ENCODE data around the gene USP9Y.
"Not testable (repeated sequence)": the region's sequence is repeated elsewhere in the genome, so short reads cannot be mapped to it uniquely, and the experiment has no call there.

USP9Y gene, protein sequence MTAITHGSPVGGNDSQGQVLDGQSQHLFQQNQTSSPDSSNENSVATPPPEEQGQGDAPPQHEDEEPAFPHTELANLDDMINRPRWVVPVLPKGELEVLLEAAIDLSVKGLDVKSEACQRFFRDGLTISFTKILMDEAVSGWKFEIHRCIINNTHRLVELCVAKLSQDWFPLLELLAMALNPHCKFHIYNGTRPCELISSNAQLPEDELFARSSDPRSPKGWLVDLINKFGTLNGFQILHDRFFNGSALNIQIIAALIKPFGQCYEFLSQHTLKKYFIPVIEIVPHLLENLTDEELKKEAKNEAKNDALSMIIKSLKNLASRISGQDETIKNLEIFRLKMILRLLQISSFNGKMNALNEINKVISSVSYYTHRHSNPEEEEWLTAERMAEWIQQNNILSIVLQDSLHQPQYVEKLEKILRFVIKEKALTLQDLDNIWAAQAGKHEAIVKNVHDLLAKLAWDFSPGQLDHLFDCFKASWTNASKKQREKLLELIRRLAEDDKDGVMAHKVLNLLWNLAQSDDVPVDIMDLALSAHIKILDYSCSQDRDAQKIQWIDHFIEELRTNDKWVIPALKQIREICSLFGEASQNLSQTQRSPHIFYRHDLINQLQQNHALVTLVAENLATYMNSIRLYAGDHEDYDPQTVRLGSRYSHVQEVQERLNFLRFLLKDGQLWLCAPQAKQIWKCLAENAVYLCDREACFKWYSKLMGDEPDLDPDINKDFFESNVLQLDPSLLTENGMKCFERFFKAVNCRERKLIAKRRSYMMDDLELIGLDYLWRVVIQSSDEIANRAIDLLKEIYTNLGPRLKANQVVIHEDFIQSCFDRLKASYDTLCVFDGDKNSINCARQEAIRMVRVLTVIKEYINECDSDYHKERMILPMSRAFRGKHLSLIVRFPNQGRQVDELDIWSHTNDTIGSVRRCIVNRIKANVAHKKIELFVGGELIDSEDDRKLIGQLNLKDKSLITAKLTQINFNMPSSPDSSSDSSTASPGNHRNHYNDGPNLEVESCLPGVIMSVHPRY (N-terminal part only)

DNA sequence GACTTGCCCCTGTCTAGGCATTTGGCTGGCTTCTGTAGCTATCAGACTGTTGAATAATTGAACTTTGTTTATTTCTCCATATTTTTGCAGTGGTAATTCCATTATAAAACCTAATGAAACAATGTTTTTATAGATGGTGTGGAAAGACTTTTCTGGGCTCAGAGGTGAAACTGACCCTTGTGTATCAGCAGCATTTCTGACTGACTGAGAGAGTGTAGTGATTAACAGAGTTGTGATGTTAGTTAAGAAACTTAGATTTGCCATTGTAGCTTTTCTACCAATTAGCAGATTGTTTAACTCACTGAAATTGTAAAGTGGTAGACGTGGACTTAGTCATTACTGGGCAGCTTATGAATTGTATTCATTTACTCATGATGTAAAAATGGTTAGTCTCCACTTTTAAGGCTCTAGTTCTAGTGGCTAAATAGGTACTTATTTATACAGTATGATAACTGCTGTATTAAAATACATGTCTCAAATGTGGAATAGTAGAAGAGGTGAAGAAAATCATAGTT is at the start of gene USP9Y:
Gene USP9Y, plus strand, starts transcription at position 51 of the 515 bp plus-strand sequence. CDS start 8,217 bp downstream, outside the sequence.
- no peak for DNase-seq

DNA sequence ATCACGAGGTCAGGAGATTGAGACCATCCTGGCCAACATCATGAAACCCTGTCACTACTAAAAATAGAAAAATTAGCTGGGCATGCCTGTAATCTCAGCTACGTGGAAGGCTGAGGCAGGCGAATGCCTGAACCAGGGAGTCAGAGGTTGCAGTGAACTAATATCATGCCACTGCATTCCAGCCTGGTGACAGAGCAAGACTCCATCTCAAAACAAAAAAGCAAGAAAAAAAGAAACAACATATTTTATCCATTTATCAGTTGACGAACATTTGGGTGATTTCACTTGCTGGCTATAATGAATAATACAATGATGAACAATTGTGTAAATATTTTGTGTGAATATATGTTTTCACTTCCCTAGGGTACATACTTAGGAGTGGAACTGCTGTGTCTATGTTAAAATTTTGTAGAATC is 49.4 kb upstream of the USP9Y start:
- DNase-seq, result no peak

DNA sequence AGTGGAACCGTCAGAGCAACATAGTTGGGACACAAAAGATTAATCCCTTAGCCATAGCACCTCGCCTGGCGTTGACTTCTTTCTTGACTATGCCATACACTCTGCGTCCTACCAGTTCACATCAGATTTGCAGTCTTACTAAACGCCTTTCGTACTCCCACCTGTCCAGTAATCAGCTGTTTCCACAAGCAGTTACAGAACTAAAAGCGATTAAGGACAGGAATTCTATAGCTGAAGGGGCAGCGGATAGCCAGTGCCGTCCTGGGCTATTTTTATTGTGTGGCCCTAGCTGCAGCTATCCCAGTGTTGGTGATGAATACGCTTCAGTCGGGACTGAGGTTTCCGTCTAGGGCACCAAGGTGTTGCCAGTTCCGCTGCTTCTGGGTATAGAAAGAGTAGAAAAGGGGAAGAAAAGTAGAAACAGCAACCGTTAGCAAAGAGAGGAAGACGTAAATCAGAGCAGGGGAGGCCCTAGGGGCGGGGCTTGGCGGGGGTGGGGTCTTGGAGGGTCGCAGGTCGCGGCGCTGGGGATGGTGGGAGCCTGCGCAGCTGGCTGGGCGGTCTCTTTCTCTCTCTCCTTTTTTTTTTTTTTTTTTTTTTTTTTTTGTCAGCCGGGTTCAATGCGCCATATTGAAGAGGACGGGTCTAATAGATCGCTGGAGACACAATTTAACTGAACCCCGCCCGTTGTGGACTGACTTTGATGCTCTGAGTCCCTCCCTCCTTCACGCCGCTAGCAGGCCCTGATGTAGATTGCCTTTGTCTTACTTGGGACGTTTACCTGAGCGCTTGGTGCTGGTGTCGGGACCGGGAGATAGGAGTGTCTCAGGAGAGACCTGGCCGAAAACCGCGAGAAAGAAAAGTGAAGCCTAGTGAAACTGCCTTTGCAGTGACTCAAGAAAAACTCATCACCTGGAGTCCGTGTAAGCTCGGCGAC is 39.0 kb upstream of the USP9Y start:
- DNase-seq, result no peak

DNA sequence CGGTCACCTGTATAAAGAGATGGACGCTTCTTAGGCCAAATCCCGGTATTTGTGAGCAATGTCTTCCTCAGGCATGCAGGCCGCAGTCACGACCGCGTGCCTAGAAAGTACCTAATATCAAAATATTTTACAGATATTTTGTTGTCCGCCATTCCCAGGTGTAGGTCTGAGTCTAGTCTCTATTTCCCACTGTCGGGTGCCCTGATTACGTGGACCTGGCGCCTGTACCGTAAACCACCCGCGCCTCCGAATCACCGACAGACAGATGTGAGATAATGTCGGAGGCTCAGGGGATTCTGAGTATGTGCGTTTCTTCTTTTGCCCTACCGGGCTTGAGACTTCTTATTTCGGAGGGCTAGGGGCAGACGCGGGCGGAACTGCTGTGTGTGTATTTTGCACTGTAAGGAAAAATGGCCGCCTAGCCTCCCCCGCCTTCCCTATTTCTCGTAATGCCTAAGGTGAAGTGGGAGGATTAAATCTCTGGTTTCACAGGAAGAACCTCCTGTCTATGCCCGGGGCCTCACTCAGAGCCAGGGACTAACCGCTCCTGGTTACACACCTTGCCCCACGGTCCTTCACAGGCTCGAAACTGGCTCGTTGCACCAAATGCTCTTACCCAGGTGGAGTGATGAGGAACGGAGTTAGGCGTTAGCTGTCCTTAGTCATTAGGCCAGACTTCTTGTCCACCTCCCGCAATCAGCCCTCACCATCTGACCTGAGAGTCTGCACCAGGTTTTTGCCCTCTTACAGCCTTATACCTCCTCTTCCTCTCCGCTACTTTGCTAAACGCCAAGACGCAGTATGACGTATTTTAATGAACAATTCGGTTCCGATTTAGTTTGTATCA is 38.1 kb upstream of the USP9Y start:
- DNase-seq, result no peak

DNA sequence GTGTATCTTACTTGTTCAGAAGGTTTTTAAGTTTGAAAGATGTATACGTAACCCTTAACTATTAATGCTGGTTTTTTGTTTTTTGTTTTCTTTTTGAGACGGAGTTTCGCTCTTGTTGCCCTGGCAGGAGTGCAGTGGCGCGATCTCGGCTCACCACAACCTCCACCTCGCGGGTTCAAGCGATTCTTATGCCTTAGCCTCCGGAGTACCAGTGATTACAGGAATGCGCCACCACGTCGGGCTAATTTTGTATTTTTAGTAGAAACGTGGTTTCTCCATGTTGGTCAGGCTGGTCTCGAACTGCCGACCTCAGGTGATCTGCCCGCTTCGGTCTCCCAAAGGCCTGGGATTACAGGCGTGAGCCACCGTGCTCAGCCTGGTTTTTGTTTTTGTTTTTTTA is 37.2 kb upstream of the USP9Y start:
- not testable (repeated sequence) for DNase-seq

DNA sequence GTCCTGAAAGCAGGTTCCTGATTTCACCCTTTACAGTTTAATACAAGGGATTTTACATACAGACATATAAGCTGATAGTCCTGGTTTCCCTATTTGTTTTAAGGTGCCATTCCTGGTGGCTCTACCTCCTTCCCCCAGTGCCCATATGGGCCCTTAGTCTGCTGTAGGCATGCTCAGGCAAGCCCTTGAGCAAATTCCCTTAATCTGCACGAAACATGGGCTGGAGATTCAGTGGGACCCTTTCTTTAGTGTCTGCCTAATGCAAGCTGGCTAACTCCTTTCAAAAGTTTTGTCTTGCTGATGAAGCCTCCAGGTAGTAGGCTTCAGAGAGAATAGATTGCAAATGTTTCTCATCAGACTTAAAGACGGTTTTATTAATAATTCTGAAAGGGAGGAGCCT is 22.9 kb upstream of the USP9Y start:
- no peak for DNase-seq

DNA sequence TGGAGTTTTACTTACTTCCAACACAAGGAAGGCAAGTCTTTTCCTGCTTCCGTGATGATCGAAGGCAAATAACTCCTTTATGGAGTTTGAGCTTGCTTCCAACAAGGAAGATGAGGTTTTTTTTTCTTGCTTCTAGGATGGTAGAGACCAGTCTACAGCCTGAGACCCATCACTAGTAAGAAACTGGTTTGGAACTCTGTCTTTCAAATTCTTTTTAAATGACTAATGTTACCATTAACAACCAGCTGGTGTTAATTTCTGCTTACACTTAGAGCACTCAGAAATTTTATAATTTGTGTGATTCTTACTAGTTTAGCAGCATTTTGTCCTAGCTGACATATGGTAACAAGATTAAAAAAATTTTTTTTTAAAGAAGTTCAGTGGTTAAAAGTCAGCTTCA is 19.5 kb upstream of the USP9Y start:
- DNase-seq, result no peak

DNA sequence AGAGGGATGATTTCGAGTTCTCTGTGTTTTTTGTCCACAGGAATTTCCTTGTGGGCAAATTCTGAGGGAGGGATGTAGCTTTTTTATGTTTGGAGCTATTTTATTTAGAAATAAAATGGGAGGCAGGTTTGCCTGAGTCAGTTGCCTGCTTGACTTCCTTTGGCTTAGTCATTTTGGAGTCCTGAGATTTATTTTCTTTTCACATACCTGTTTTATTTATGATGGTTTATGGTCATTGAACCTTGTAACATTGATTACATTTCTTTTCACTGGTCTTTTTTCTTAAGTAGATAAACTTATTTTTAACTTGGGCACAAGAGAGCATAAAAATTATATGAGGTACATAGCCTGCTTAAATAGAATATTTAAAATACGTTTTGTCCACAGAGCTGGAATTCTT is 12.7 kb upstream of the USP9Y start:
- DNase-seq, result no peak

DNA sequence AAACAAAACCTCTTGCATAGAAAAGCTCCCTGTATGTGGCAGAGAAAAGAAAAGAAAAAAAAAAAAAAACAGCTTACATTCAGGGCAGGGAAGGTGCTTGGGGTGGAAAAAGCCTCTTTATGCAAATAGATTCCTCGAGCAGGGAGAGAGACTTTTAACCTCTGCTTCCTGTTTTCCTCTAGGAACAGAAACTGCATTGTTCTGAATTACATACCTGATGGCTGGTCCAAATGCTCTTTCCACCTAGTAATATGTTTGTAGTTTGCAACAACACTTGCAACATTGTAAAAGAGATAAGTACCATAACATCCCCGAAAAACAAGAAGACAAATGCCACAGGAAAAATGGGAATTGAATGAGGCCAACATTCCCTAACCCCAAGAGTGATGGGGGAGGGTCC is 944 bp upstream of the USP9Y start:
- no peak for DNase-seq

DNA sequence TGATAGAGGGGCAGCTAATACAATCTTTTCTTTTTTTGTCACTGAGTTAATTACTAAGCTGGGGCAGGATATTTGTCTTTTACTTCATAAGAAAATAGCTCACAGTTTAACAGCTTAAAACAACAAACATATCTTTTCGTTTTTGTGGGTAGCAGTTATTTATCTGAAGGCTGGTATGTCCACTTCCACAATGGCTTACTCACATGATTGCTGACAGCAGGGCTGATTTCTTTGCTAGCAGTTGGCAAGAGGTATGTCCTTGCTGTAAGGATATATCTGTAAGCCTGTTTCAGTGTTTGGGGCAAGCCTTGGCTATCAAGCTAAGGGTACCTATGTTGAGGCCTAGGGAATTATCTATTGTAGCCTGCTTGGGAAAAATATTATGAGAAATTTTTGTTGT is 1.1 kb downstream of the USP9Y start:
- no peak for DNase-seq

DNA sequence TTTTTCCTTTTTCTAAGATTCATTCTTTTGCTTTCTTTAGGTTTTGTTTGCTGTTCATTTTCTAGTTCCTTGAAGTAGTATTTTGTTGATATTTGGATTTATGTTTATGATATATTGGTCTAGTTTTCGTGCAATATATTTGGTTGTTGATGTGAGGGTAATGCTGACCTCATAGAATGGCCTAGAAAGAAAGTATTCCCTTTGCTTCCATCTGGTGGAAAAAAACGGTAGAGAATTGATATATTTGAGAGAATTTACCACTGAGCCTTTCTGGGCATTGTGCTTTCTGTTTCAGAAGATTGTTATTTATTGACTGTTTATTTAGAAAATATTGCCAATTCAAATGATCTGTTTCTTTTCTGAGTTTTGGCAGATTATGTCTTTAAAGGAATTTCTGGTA is 9.4 kb downstream of the USP9Y start:
- no peak for DNase-seq

DNA sequence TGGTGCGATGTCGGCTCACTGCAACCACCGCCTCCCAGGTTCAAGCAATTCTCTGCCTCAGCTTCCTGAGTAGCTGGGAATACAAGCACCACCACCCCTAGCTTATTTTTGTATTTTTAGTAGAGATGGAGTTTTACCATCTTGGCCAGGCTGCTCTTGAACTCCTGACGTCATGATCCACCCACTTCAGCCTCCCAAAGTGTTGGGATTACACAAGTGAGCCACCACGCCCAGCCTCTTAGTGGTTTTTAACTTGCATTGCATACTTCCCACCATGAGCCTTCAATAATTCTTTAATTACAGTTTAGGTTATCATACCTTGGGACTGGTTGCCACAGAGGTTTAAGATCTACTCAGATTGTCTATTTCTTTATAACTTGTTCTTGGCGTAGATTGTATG is 14.3 kb downstream of the USP9Y start:
- no peak for DNase-seq

DNA sequence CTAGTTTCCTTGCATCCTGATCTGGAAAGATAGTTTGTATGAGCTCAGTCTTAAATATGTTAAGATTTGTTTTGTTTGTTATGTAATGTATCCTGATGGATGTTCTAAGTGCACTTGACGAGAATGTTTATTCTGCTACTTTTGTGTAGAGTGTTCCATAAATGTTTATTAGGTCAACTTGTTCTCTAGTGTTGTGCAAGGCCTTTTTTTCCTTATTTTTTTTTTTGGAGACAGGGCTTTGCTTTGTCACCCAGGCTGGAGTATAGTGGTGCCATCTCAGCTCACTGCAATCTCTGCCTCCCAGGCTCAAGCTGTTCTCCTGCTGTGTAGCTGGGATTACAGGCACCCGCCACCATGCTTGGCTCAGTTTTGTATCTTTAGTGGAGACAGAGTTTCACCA is 28.7 kb downstream of the USP9Y start:
- DNase-seq, result no peak

DNA sequence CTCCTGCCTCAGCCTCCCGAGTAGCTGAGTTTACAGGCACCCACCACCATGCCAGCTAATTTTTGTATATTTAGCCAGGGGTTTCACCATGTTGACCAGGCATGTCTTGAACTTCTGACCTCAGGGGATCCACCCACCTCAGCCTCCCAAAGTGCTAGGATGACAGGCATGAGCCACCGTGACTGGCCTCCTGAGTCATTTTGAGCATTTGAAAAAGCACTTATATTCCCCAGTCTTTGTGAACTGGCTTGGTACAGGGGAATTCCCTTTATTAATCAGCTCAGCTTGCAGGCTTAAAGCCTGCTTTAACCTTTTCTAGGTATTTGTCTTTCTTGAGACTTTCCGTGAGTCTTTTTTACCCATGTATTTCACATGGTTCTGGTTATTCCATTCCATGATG is 32.6 kb downstream of the USP9Y start:
- no peak for DNase-seq

DNA sequence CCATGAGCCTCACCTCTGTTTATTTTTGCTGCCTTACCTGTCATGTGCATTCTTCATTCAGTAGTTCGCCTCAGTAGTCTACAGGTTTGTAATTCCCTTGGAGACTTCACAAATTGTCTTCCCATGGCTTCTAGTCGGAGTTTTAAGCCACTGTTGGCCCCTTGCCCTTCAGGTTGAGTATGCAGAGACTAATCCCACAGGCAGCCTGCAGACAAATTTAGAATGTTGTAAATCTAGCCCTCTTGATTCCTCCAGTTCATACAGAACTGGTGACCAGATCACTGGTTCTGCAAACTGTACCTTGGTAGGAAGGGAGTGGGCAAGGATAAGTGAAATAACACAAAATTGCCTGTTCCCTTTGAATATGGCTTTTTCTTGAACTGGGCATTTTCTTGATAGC is 33.0 kb downstream of the USP9Y start:
- DNase-seq, result no peak

DNA sequence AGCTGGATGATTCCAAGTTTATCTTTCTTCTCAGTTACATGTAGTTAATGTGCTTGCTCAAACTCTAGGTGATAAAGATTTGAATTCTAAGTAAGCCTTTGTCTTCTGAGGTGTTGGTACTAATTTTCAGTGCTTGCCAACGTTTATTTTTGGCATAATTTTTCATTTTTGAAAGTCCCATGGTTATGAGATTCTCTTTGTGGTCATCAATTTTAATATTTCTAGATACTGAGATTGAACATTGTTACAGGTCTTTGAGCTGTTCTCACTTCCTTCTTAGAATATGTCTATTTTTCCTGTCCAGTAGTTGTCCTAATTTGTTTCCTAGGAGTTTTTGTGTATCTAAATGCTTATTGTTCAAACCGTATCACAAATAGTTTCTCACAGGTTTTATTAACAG is 40.4 kb downstream of the USP9Y start:
- DNase-seq, result no peak

DNA sequence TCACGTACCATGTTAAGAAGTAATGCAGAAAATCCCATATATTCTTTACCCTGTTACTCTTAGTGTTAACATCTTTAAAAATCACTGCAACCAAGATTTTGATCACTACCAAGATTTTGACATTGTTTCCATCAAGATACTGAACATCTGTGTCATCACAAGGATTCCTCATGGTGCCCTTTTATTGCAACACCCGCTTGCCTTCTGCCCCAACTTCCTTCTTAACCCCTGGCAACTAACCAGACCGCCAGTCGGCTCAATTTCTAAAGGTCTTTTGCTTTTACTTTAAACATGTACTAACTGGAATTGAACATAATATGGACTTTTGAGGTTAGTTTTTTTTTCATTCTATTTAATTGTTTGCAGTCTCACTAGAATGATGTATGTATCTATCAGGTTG is 41.7 kb downstream of the USP9Y start:
- DNase-seq, result no peak

DNA sequence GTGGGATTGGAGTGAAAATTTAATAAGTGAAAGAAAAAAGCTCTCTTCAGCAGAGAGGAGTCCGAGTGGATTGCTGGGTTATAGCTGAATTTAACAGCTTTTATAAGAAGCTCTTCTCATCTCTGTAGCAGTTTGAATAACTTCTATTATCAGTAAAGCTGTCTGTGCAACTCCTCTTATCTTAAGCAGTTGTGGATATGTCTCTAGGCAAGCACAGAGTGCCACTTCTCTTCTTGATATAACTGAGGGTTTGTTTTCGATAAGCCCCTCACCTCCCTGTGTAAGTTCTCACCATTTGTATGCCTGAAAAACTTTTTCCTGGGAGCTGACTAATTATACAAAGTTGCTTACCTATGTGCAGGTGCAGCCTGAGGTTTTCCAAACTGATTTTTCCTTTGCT is 43.1 kb downstream of the USP9Y start:
- no peak for DNase-seq

DNA sequence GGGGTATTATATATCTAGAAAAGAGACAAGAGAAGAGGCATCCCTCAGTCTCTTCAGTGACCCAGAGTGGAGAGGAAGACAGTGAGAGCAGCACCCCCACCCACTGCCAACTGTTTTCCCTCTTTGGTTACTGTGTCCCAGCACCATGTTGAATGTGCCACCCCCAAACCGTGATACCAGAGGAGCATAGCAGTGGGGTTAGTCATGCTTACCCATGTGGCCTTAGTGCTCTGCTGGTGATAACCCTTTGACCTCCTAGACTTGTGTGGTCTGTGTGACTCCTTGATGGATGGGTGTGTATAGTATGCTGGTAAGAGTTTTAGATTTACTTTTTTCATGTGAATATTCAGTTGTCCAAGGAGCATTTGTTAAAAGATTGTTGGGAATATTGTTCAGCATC is 48.3 kb downstream of the USP9Y start:
- no peak for DNase-seq

DNA sequence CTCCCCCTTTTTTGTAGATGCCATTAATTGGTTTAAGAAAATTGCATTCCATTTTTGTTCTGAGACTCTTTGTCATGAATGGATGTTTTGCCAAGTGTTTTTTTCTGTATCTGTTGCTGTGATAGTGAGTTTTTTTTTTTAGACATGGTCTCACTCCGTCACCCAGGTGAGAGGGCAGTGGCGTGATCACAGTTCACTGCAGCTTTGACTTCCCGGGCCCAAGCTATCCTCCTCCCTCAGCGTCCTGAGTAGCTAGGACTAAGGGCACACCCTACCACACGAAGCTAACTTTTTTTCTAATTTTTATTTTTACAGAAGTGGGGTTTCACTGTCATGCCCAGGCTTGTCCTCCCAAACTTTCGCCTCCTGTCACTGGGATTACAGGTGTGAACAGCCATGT is 51.8 kb downstream of the USP9Y start:
- DNase-seq, result no peak

DNA sequence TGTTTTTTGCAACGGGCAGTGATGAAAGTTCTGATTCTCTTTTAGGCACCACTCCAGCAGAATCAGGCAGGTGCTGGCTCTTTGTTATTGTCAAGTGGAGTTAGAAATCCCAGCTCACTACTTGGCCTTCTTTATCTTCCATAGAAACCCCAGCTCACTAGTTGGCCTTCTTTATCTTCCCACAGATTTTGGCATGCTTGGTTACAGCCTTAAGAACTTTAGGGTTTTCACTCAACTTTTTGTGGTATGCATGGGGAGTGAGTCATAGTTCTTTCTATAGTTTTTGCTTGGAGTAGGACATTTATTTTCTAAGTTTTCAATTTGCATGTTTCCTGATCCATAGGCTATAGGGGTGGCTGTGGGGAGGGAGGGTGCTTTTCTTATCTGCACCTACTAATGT is 55.0 kb downstream of the USP9Y start:
- no peak for DNase-seq

DNA sequence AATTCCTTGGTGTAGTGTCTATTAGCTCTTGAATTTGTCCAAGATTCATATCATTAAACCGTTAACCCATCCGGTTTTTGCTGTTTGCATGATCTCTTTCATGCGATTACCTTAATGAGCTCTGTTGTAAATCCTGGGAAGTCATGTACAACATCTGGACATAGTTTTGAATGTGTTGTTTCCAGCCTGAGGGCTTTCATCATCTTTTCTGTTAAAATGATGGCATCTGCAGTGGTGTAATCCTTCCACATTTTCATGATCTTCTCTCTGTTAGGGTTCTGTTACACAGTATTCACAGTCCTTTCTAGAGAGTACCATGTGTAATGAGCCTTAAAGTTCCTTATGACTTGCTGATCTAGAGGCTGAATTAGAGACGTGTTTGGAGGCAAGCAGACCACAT is 64.9 kb downstream of the USP9Y start:
- no peak for DNase-seq

All from NCI-H1694 (cell line).